Ishikawa (cell line): ENCODE data around the gene MOGAT2.

Experiments used
- CEBPB ChIP-seq: IDR thresholded peaks from 2 replicates; pipeline ENCODE4 v1.6.1; 2012
- EP300 ChIP-seq: IDR thresholded peaks from 2 replicates; pipeline ENCODE4 v1.6.1; 2012; ENCODE audit warnings: borderline replicate concordance
- NFIC ChIP-seq: IDR thresholded peaks from 2 replicates; pipeline ENCODE4 v1.6.1; 2012
- RAD21 ChIP-seq: IDR thresholded peaks from 2 replicates; pipeline ENCODE4 v1.6.1; 2012; ENCODE audit warnings: low read depth
- TAF1 ChIP-seq: IDR thresholded peaks from 2 replicates; pipeline ENCODE4 v1.6.1; 2012; ENCODE audit warnings: low read depth, mild to moderate bottlenecking
- TCF12 ChIP-seq: IDR thresholded peaks from 2 replicates; pipeline ENCODE4 v1.6.1; 2012; ENCODE audit warnings: low read depth
- TF ChIP-seq, protein P1 (sequence below): IDR thresholded peaks from 2 replicates; pipeline ENCODE4 v1.6.1; 2012

DNA sequence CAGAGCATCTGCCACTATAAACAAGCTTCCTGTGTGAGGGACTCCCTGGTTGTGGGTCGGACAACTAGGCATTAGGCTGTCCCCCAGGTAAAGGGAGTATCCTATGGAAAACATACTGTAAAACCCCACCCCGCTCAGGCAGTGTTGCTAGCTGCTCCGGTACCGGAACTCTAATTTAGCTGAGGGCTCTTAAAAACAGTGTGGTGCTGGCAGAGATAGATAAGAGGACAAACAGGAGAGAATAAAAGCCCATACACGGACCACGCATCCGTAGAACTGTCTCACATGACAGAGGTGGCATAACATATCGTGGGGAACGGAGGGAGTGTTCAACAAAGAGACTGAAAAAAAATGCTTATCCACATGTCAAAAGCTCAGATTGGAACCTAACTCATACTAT is 3.4 kb upstream of the MOGAT2 start:
- TF ChIP-seq RAD21, result no peak
- no peak for TF ChIP-seq EP300
- TF ChIP-seq, protein P1, sequence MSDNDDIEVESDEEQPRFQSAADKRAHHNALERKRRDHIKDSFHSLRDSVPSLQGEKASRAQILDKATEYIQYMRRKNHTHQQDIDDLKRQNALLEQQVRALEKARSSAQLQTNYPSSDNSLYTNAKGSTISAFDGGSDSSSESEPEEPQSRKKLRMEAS, result no peak
- TF ChIP-seq TAF1, result no peak
- no peak for TF ChIP-seq CEBPB
- no peak for TF ChIP-seq TCF12
- no peak for TF ChIP-seq NFIC
